Right renal cortex interstitium (tissue), 3 donors: ENCODE measurements around the gene SF3B1. TPM values are rescaled to one million over a fixed set of nuclear protein-coding genes. Genes with fewer than 3 reads are reported as not detected.
A peak's percentile ranks its signal among the peaks of the same experiment; 100 is the strongest.
"Not testable (repeated sequence)": the region's sequence is repeated elsewhere in the genome, so short reads cannot be mapped to it uniquely, and the experiment has no call there.

Source experiments
- DNase-seq, 3 donors: peaks; one replicate each; pipeline ENCODE4 v3.0.0-alpha.2; 2013; ENCODE audit warnings: low read depth in 3 of 3, low spot score in 2 of 3
- polyA plus RNA-seq, 3 donors: library from polyadenylated mRNA; unstranded; fragments of 120-200 nt; gene quantifications; one replicate each; pipeline ENCODE4 v1.2.1, GENCODE V29; 2013; ENCODE audit not compliant: insufficient read length in 3 of 3

The SF3B1 gene
- polyA plus RNA-seq, 3 donors, result 625 to 703 (median 690) TPM

DNA sequence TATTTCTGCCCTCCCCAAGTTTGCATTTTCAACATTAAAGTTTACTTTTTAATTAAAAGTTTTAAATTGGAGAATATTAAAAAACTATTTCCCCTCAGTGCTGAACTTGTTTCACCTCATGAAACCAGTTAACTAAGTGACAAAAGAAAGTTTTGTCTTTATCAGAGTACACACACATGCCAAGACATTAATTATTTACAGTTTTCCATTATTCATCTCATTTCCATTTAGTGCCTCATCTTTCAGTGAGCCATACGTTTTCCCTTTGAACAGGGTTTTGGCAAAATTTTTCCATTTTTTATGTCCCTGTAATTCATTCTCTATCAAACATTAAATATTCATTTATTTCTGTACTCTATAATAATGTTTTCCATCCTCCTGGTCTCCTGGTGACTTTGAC, 53.2 kb downstream of the SF3B1 start:
- DNase-seq, result no peak

DNA sequence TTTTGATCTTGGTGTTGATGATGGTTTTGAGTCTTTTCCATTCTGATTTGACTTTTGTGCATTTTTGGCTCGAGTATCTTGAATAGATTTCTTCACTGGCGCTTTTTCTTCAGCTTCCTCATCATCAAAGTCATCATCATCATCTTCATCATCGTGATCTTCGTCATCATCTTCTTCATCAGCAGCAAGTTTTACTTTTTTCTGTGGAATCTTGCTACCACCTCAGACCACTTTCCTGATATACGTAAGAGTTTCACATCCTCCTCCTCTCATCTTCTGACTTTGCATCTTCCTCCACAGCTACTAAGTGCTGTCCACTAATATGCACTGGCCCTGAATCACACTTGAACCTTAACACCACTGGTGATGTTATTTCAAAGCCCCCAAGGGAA, 54.9 kb downstream of the SF3B1 start:
- not testable (repeated sequence) for DNase-seq

DNA sequence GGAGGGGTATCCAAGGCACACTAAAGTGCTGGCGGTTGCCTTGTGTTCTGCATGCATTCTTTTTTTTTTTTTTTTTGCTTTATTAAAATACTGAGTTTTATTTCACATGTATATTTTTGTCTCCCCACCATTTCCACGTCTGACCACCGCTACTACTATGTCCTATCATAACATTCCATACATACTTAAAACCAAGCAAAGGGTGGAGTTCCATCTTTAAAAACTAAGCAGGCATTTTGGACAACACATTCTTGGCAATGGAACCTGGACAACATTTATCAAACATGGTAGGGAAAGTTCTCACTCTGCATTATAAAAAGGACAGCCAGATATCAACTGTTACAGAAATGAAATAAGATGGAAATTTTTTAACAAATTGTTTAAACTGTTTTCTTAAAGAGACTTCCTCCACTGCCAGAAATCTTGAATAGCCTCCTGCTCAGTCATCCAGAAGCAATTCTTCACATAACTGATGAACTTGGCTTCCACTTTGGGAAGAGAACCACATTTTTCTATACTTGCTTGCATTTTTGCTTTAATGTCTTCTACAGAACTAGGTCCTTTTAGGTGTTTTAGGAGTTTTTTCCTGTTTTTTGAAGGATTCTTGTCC, 55.4 kb downstream of the SF3B1 start:
- DNase-seq, result not testable (repeated sequence)

GRCh38 chr2:197378494-197379307, 56.1 kb downstream of the SF3B1 start:
- DNase-seq, result peak; percentile 41 to 52 (median 45)

GRCh38 chr2:197378086-197378485, 56.7 kb downstream of the SF3B1 start:
- peak in 2 of 3 donors; percentile 13 to 19 for DNase-seq

- no peak for DNase-seq
Measured at GRCh38 chr2:197377670-197378069, 57.2 kb downstream of the SF3B1 start.

DNA sequence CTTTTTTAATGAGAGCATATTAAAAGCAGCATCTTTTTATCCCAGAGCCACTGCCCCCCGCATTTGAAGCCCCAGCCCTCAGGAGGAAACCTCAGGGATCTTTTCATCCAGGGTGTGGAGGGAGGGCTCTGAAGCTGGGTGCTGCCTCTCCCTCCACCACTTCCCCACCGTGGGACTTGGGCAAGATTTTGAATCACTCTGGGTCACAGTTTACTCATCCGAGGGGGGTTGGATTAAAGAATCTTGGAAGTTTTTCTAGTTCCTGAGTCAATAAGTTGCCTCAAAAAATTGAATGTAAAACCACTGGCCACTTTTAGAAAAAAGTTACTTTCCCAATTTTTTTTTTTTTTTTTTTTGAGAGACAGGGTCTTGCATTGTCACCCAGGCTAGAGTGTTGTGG, 62.2 kb downstream of the SF3B1 start:
- no peak for DNase-seq

GRCh38 chr2:197370664-197371063, 64.2 kb downstream of the SF3B1 start:
- not testable (repeated sequence) for DNase-seq

DNA sequence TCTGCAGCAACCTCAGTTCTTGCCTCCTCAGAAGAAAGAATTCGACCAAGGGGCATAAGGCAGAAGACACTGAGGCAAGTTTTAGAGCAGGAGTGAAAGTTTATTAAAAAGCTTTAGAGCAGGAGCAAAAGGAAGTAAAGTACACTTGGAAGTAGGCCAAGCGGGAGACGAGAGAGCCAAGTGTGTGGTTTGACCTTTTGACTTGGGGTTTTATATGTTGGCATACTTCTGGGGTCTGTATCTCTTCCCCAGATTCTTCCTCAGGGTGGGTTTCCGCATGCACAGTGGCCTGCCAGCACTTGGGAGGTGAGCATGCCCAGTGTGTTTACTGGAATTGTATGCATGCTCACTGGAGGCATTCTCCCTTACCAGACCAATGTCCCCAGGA, 64.9 kb downstream of the SF3B1 start:
- DNase-seq, result no peak

GRCh38 chr2:197369228-197369932, 65.4 kb downstream of the SF3B1 start:
- peak in 2 of 3 donors; percentile 9 to 13 for DNase-seq

DNA sequence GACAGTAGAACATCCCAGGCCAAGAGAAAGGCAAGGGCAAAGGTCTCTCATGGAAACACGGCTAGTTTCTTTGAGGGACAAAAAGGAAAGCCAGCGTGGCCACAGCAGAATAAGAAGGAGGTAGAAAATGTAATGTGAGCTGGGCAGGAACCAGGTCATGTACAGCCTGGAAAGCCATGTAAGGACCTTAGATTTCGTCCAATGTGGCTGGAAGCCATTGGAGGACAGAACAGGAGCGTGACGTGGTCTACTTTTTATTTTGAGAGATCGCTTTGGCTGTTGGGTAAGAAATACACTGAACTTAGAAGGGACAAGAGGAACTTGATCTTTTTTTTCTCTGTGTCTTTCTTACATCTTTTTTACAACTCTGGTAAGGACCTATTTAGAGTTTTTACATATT, 66.4 kb downstream of the SF3B1 start:
- no peak for DNase-seq

- DNase-seq, result no peak
Measured at GRCh38 chr2:197363998-197364397, 70.8 kb downstream of the SF3B1 start.

DNA sequence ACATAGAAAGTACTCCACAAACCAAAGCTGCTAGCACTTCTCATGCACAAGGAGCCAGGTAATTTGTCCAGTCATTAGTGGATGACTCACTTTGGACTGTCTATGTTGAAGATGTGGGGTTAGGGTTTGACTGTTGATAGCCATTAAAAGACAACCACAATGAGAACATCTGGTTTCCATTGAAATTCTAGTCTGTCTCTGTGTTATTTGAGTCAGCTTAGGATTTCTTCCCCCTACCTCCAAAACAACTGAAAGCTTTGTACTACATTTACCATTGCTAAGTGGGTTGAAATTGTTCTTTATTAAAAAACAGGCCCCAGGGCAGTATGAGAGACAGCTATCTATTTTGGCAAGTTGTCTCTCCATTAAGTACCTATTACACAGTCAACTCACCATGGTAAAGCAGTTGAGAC, 74.1 kb downstream of the SF3B1 start:
- no peak for DNase-seq

- DNase-seq, result no peak
Measured at GRCh38 chr2:197359859-197360258, 75.0 kb downstream of the SF3B1 start.

GRCh38 chr2:197358931-197359330, 75.9 kb downstream of the SF3B1 start:
- no peak for DNase-seq

GRCh38 chr2:197357986-197358385, 76.8 kb downstream of the SF3B1 start:
- DNase-seq, result no peak

DNA sequence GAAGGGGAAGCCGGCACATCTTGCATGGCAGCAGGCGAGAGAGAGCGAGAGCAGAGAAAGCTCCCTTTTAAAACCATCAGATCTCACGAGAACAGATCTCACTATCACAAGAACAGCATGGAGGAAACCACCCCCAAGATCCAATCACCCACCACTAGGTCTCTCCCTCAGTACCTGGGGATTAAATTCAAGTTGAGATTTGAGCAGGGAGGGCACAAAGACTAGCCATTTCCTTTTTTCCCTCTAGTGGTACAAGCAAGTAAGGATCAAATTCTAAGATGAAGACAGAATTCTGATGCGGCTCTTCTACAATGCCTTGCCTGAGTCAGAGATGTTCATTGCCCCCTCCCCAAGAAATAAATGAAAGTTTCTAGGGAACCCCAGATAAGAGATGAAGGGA, 78.7 kb downstream of the SF3B1 start:
- DNase-seq, result no peak

DNA sequence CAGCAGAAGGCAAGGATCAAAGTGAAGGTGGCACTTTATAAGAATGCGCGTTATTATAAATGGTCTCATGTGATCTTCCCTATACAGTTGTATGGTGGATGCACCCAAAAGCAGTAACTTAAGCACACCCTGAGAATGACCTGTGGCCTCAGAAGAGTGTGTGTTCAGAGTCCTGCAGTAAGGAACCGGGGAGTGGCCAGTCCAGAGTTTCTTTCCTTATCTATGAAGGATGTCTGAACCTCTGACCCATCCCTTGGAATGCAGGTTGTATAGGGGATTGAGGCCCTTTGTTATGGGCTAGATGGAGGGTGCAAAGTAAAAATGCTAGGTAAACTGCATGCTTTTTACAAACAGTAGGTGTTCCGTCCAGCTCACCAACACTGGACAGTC, 80.7 kb downstream of the SF3B1 start:
- DNase-seq, result no peak

DNA sequence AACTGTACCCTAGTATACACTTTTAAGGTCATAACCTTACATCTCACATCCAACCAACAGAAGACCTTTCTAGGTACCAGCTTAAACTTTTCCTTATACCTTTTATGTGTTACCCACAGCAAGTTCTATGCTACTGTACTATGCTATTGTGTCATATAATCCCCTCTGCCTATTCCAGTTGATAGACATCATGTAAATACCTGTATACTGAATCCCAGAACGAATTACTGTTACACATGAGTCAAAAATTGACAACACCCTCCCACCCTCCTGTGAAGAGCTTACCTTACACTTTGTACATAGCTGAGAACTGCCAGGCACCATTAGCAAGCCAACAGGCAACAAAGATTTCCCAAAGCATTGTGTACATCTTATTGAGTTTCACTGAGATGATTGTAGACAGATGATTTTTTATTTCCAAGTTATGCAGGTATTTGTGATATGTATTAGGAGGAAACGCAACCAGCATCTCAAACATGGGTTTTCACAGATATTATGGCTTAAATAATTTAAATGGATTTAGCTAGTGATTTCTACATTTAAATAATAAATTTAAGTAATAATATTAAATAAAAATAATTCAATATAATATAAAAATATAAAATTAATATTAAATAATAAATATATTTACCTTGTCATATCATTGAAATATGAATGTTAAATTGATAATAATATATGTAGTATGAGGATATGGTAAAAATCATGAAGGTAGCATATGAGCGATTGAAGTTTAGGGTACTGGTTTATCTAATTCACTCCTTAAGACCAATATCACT, 81.2 kb downstream of the SF3B1 start:
- no peak for DNase-seq

- no peak for DNase-seq
Measured at GRCh38 chr2:197349699-197350098, 85.1 kb downstream of the SF3B1 start.
